H1 (cell line): ENCODE data around the gene GMNN. TPM values are rescaled to one million over a fixed set of nuclear protein-coding genes. Genes with fewer than 3 reads are reported as not detected.

ENCODE experiments used
- CTCF ChIA-PET: fragments of 300-600 bp; sonication (Branson Sonifier 250); formaldehyde crosslinking; loops from one replicate; lab custom pipeline; 2021; ENCODE audit not compliant: partially characterized antibody; lab: Charles Lee
- POLR2A ChIA-PET: fragments of 300-600 bp; sonication (Branson Sonifier 250); formaldehyde crosslinking; loops from one replicate; lab custom pipeline; 2021; ENCODE audit warnings: inconsistent platforms; ENCODE audit not compliant: partially characterized antibody; lab: Charles Lee
- DNase-seq, 2 experiments: peaks; one replicate each; pipeline versions ENCODE4 v3.0.0 to v3.0.0-alpha.2; 2010 to 2022; ENCODE audit warnings: low spot score in 2 of 2, low read depth in 1 of 2, mixed read lengths in 1 of 2
- FAIRE-seq: peaks from 2 replicates; lab custom pipeline; 2011; peaks lifted over from hg19 to GRCh38; lab: Jason Lieb, UNC
- H2AFZ ChIP-seq: 2 replicates; pipeline ENCODE4 v1.8.1; 2012; ENCODE audit warnings: low read length, inconsistent platforms
- H2AK5ac ChIP-seq: 2 replicates; pipeline ENCODE4 v1.6.1; 2013; ENCODE audit warnings: low read depth, low read length
- H2BK120ac ChIP-seq: replicated peaks from 2 replicates; pipeline ENCODE3; 2013; ENCODE audit warnings: low read depth, low read length, inconsistent platforms
- H2BK12ac ChIP-seq: 2 replicates; pipeline ENCODE4 v1.6.1; 2013; ENCODE audit warnings: low read depth, low read length
- H2BK15ac ChIP-seq: 2 replicates; pipeline ENCODE4 v1.6.1; 2013; ENCODE audit warnings: low read length
- H2BK20ac ChIP-seq: 2 replicates; pipeline ENCODE4 v1.6.1; 2013; ENCODE audit warnings: low read length
- H2BK5ac ChIP-seq: 2 replicates; pipeline ENCODE4 v1.6.1; 2013; ENCODE audit warnings: low read depth, low read length
- H3K14ac ChIP-seq: 2 replicates; pipeline ENCODE4 v1.6.1; 2013; ENCODE audit warnings: inconsistent platforms; ENCODE audit not compliant: insufficient read length
- H3K18ac ChIP-seq: 2 replicates; pipeline ENCODE4 v1.6.1; 2013; ENCODE audit warnings: low read length; ENCODE audit errors: extremely low read depth
- H3K23ac ChIP-seq: 2 replicates; pipeline ENCODE4 v1.6.1; 2013; ENCODE audit warnings: inconsistent platforms; ENCODE audit not compliant: insufficient read length
- H3K23me2 ChIP-seq: 2 replicates; pipeline ENCODE4 v1.6.1; 2013; ENCODE audit warnings: low read depth, low read length
- H3K27ac ChIP-seq: 2 replicates; pipeline ENCODE4 v1.6.1; 2011; ENCODE audit warnings: low read depth, low read length, inconsistent platforms
- H3K27me3 ChIP-seq, 4 experiments: replicated peaks in 1 of 4; 1 replicate in 1 of 4; 2 replicates in 3 of 4; pipeline versions ENCODE4 v1.6.1 to v1.8.1; 2011 to 2013; ENCODE audit warnings: low read length in 3 of 4, mild to moderate bottlenecking in 3 of 4, inconsistent platforms in 2 of 4, mixed read lengths in 2 of 4, moderate library complexity in 1 of 4; ENCODE audit not compliant: control insufficient read depth in 3 of 4, insufficient read depth in 3 of 4; ENCODE audit errors: extremely low read depth in 1 of 4
- H3K36me3 ChIP-seq, 4 experiments: 2 replicates each; pipeline versions ENCODE4 v1.6.1 to v1.8.1; 2011 to 2013; ENCODE audit warnings: mild to moderate bottlenecking in 4 of 4, low read length in 3 of 4, moderate library complexity in 2 of 4, control low read depth in 1 of 4, inconsistent platforms in 1 of 4; ENCODE audit not compliant: insufficient read depth in 4 of 4, control insufficient read depth in 2 of 4
- H3K4ac ChIP-seq: replicated peaks from 2 replicates; pipeline ENCODE3; 2013; ENCODE audit warnings: low read length, low read depth, mixed read lengths, inconsistent platforms; ENCODE audit not compliant: insufficient read length
- H3K4me1 ChIP-seq, 4 experiments: replicated peaks in 1 of 4; 1 replicate in 1 of 4; 2 replicates in 3 of 4; pipeline versions ENCODE4 v1.6.1 to v1.8.1; 2011 to 2013; ENCODE audit warnings: low read length in 3 of 4, inconsistent platforms in 2 of 4, mixed read lengths in 1 of 4; ENCODE audit not compliant: insufficient read depth in 4 of 4, control insufficient read depth in 3 of 4
- H3K4me2 ChIP-seq, 2 experiments: 2 replicates each; pipeline versions ENCODE4 v1.6.1 to v1.8.1; 2011 to 2013; ENCODE audit warnings: low read depth in 2 of 2, low read length in 2 of 2, control low read depth in 1 of 2, inconsistent platforms in 1 of 2, mild to moderate bottlenecking in 1 of 2; ENCODE audit not compliant: insufficient read depth in 1 of 2
- H3K4me3 ChIP-seq, 4 experiments: fragments of 200-600, 300-600 bp in 1 of 4; sonication (generic), shearing (Covaris generic), sonication (Bioruptor Twin) in 1 of 4; 2 replicates each; pipeline versions ENCODE4 v1.5.1 to v1.8.1; 2011 to 2016; ENCODE audit warnings: low read length in 4 of 4, low read depth in 3 of 4, control low read depth in 2 of 4, inconsistent platforms in 2 of 4, mild to moderate bottlenecking in 2 of 4, mixed read lengths in 1 of 4, moderate library complexity in 1 of 4; ENCODE audit not compliant: insufficient read depth in 2 of 4; ENCODE audit errors: extremely low read depth in 1 of 4
- H3K56ac ChIP-seq: replicated peaks from 2 replicates; pipeline ENCODE3; 2013; ENCODE audit warnings: low read depth, mild to moderate bottlenecking, mixed read lengths, low read length, inconsistent platforms; ENCODE audit not compliant: insufficient read length
- H3K79me1 ChIP-seq: 2 replicates; pipeline ENCODE4 v1.6.1; 2013; ENCODE audit warnings: low read depth, low read length, control low read depth
- H3K79me2 ChIP-seq, 2 experiments: 2 replicates each; pipeline versions ENCODE4 v1.6.1 to v1.8.1; 2012 to 2013; ENCODE audit warnings: low read length in 2 of 2, mild to moderate bottlenecking in 2 of 2, inconsistent platforms in 1 of 2; ENCODE audit not compliant: insufficient read depth in 2 of 2, control insufficient read depth in 1 of 2
- H3K9ac ChIP-seq, 4 experiments: replicated peaks in 1 of 4; 1 replicate in 1 of 4; 2 replicates in 3 of 4; pipeline versions ENCODE4 v1.6.1 to v1.8.1; 2011 to 2013; ENCODE audit warnings: low read depth in 3 of 4, low read length in 3 of 4, control low read depth in 2 of 4, mild to moderate bottlenecking in 2 of 4, moderate library complexity in 2 of 4, inconsistent platforms in 1 of 4; ENCODE audit errors: extremely low read depth in 1 of 4
- H3K9me3 ChIP-seq, 2 experiments: 2 replicates each; pipeline versions ENCODE4 v1.6.1 to v1.8.1; 2012 to 2013; ENCODE audit warnings: mild to moderate bottlenecking in 2 of 2, moderate library complexity in 2 of 2, control low read depth in 1 of 2, inconsistent platforms in 1 of 2, low read depth in 1 of 2, low read length in 1 of 2, mixed read lengths in 1 of 2; ENCODE audit not compliant: insufficient read depth in 2 of 2
- H4K20me1 ChIP-seq, 2 experiments: replicated peaks in 1 of 2; 2 replicates each; pipeline versions ENCODE3 to v1.8.1; 2011 to 2013; ENCODE audit warnings: inconsistent platforms in 2 of 2, low read length in 2 of 2, mild to moderate bottlenecking in 1 of 2; ENCODE audit not compliant: insufficient read depth in 2 of 2, control insufficient read depth in 1 of 2
- H4K5ac ChIP-seq: 2 replicates; pipeline ENCODE4 v1.6.1; 2013; ENCODE audit warnings: low read length, low read depth, mixed read lengths, inconsistent platforms; ENCODE audit not compliant: insufficient read length
- H4K8ac ChIP-seq: 2 replicates; pipeline ENCODE4 v1.8.0; 2013; ENCODE audit warnings: mild to moderate bottlenecking, moderate library complexity, low read length, inconsistent platforms; ENCODE audit not compliant: insufficient read depth; ENCODE audit errors: extremely low read depth
- H4K91ac ChIP-seq: replicated peaks from 2 replicates; pipeline ENCODE3; 2013; ENCODE audit warnings: low read length, mixed read lengths, inconsistent platforms; ENCODE audit not compliant: insufficient read length
- BRCA1 ChIP-seq: IDR thresholded peaks from 2 replicates; pipeline ENCODE4 v1.6.1; 2012; ENCODE audit warnings: low read depth, low read length, improper control_type of control experiment
- KDM4A ChIP-seq: IDR thresholded peaks from one replicate; pipeline ENCODE4 v1.7.1; 2012; ENCODE audit warnings: low read depth, mild to moderate bottlenecking, moderate library complexity, low read length, inconsistent platforms; ENCODE audit not compliant: severe bottlenecking
- SIRT6 ChIP-seq: IDR thresholded peaks from one replicate; pipeline ENCODE4 v1.7.1; 2012; ENCODE audit warnings: low read length, inconsistent platforms
- WGBS, 2 experiments: shearing (Covaris generic) in 1 of 2; methylation state at CpG; one replicate each; pipeline versions ENCODE4 v1.1.6 to v1.1.7; 2013 to 2015; ENCODE audit warnings: low lambda C conversion rate in 2 of 2, mixed read lengths in 2 of 2, inconsistent platforms in 1 of 2, low coverage in 1 of 2, missing lambda C conversion rate in 1 of 2; ENCODE audit not compliant: insufficient replicate concordance in 2 of 2, insufficient coverage in 1 of 2, insufficient read length in 1 of 2; ENCODE audit errors: extremely low coverage in 1 of 2, missing lambda C conversion rate in 1 of 2; 5-methylcytosine and 5-hydroxymethylcytosine counted together
- polyA plus RNA-seq, 7 experiments: library from polyadenylated mRNA; depleted of rRNA in 3 of 7; stranded (reverse) in 5 of 7; unstranded in 2 of 7; fragments of >200 nt in 5 of 7; fragments of 200-250 nt in 2 of 7; gene quantifications; 1 replicate in 5 of 7; 2 replicates in 1 of 7; 4 replicates in 1 of 7; pipeline versions ENCODE4 v1.2.1 to v1.2.3, GENCODE V29; 2011 to 2013; ENCODE audit warnings: missing spikeins in 2 of 7, mixed read lengths in 2 of 7
- total RNA-seq: library from RNA; stranded (reverse); fragmentation: NEBNext Ultra II Directional; extraction: Animal tissue kit (Norgen Biotek cat#: 25700); gene quantifications from 2 replicates; pipeline ENCODE4 v1.2.1, GENCODE V29; 2021
- TF ChIP-seq, protein P1 (sequence below): IDR thresholded peaks from 2 replicates; pipeline ENCODE4 v1.6.1; 2011; ENCODE audit warnings: low read depth, mild to moderate bottlenecking, low read length; ENCODE audit not compliant: insufficient read depth
- TF ChIP-seq, protein P2 (sequence below): IDR thresholded peaks from 2 replicates; pipeline ENCODE4 v1.6.1; 2011; ENCODE audit warnings: low read length, improper control_type of control experiment
- TF ChIP-seq, protein P3 (sequence below): IDR thresholded peaks from 2 replicates; pipeline ENCODE4 v1.6.1; 2012; ENCODE audit warnings: inconsistent platforms

The GMNN gene
- total and polyA plus RNA-seq, 2 of the 8 experiments (the other 6 are each of a cell fraction or from before 2014, with no cell fraction given), result 65.9 to 101 TPM

DNA sequence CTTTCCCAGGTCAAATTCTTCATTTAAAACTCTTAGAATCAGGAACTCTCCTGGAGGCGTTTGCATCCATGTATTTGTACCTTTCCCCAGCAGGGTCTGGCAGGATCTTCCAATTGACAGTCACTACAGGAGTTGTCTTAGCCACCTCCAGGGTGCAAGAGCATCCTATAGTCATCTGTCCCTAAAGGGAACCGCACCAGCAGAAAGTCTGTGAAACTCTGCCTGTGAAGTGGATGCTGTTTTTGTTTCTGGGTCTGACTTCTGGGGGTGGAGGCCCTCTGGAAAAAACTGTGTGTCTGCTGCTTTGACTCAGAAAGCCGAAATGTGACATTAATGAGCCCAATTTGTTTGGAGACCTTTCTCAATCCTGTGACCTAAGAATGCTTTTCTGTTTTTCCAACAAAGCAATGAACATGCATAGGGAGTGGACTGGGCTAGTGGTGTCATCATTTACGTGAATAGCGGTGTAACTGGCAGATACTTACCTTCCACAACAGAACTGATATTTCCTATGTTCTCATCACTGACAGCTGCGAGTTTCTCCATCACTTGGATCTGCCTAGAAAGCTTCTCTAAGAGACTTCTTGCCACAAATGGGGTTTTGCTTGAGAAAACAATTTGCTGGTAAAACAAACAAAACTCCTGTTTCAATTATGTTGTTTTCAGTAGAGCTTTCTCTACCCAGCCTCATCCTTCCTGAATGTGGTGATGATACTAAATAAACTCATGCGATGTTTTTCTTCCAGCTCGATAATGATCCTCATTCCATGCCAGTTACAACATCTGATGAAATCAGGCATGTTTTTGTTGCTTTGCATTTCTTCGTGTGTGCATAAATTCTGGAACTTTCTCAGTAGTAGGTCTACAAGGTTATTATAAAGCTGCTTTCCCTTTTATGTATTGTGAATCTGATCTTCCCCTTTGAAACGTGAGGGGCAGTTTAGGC, 57.3 kb downstream of the GMNN start:
- no peaks in the 10 kb centered on the region for H3K9me3 ChIP-seq
- H3K36me3 ChIP-seq, result no peaks in the 10 kb centered on the region
- no peak overlapping the region for H3K4me3 ChIP-seq
- H2BK5ac ChIP-seq, result no peak overlapping the region
- no peak overlapping the region for H3K23ac ChIP-seq
- H2BK20ac ChIP-seq, result no peak overlapping the region
- H3K4me1 ChIP-seq, result 0 out of 7 replicates have a peak, but pooled peaks cover 0 to 2% (median 0%) of the 10 kb centered on the region in 4 experiments
- H3K79me1 ChIP-seq, result no peaks in the 10 kb centered on the region
- no peaks in the 10 kb centered on the region for H3K79me2 ChIP-seq
- no peaks in the 10 kb centered on the region for H3K27me3 ChIP-seq
- H4K91ac ChIP-seq, result no peak overlapping the region
- ChIA-PET POLR2A (interaction anchor here (0.6 to 0.9 kb wide), 2 partner anchors 11 to 694 kb away, joined by 3 read pairs; no protein-coding TSS in a partner anchor), CTCF (interaction anchor here (0.8 kb wide), 1 partner anchor 14 kb away, joined by 3 read pairs; no protein-coding TSS in a partner anchor)
- no peak overlapping the region for H3K4me2 ChIP-seq
- H2BK12ac ChIP-seq, result no peak overlapping the region
- H3K27ac ChIP-seq, result no peak overlapping the region
- WGBS, 2 experiments, result 92% methylated on average over 10 of the region's 10 CpGs; no CpG with 5 or more reads in 1 of the 2 experiments
- no peak overlapping the region for H2AFZ ChIP-seq
- H4K8ac ChIP-seq, result no peak overlapping the region
- no peak overlapping the region for H3K56ac ChIP-seq
- H3K9ac ChIP-seq, result no peak overlapping the region
- no peak overlapping the region for H2BK15ac ChIP-seq
- DNase-seq (no peak), FAIRE-seq (no peak)
- H3K4ac ChIP-seq, result no peak overlapping the region
- no peak overlapping the region for H4K5ac ChIP-seq
- no peak overlapping the region for H2BK120ac ChIP-seq
- no peaks in the 10 kb centered on the region; the same call in 1 of the 2 replicates for H3K23me2 ChIP-seq
- H3K18ac ChIP-seq, result no peak overlapping the region
- H4K20me1 ChIP-seq, result peaks cover 0 to 2% of the 10 kb centered on the region in 2 experiments
- H2AK5ac ChIP-seq, result no peak overlapping the region
- no peak overlapping the region for H3K14ac ChIP-seq
- no peak for TF ChIP-seq KDM4A
- TF ChIP-seq, protein P1, sequence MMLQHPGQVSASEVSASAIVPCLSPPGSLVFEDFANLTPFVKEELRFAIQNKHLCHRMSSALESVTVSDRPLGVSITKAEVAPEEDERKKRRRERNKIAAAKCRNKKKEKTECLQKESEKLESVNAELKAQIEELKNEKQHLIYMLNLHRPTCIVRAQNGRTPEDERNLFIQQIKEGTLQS, result no peak
- no peak for TF ChIP-seq SIRT6
- TF ChIP-seq, protein P2, sequence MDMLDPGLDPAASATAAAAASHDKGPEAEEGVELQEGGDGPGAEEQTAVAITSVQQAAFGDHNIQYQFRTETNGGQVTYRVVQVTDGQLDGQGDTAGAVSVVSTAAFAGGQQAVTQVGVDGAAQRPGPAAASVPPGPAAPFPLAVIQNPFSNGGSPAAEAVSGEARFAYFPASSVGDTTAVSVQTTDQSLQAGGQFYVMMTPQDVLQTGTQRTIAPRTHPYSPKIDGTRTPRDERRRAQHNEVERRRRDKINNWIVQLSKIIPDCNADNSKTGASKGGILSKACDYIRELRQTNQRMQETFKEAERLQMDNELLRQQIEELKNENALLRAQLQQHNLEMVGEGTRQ, result no peak
- TF ChIP-seq BRCA1, result no peak
- TF ChIP-seq, protein P3, sequence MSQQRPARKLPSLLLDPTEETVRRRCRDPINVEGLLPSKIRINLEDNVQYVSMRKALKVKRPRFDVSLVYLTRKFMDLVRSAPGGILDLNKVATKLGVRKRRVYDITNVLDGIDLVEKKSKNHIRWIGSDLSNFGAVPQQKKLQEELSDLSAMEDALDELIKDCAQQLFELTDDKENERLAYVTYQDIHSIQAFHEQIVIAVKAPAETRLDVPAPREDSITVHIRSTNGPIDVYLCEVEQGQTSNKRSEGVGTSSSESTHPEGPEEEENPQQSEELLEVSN, result no peak
